Cardiac fibroblast (primary cell): ENCODE results near the gene TRAPPC2.

Experiments used
- DNase-seq, 2 donors: peaks; one replicate each; pipeline versions ENCODE4 v3.0.0 to v3.0.0-alpha.2; 2010; ENCODE audit warnings: low read depth in 2 of 2
- H3K4me3 ChIP-seq, 2 donors: replicated peaks in 1 of 2; 1 replicate in 1 of 2; 2 replicates in 1 of 2; pipeline ENCODE4 v1.5.1; 2011; ENCODE audit warnings: low read depth in 2 of 2, low read length in 2 of 2, mild to moderate bottlenecking in 2 of 2, moderate library complexity in 1 of 2
- CTCF ChIP-seq: IDR thresholded peaks from one replicate; pipeline ENCODE4 v1.5.1; 2011; ENCODE audit warnings: low read depth, mild to moderate bottlenecking, low read length, inconsistent platforms

Gene TRAPPC2

GRCh38 chrX:13719192-13719856 is 15.1 kb downstream of the TRAPPC2 start:
- no peak for TF ChIP-seq CTCF
- no peak overlapping the region for H3K4me3 ChIP-seq

DNA sequence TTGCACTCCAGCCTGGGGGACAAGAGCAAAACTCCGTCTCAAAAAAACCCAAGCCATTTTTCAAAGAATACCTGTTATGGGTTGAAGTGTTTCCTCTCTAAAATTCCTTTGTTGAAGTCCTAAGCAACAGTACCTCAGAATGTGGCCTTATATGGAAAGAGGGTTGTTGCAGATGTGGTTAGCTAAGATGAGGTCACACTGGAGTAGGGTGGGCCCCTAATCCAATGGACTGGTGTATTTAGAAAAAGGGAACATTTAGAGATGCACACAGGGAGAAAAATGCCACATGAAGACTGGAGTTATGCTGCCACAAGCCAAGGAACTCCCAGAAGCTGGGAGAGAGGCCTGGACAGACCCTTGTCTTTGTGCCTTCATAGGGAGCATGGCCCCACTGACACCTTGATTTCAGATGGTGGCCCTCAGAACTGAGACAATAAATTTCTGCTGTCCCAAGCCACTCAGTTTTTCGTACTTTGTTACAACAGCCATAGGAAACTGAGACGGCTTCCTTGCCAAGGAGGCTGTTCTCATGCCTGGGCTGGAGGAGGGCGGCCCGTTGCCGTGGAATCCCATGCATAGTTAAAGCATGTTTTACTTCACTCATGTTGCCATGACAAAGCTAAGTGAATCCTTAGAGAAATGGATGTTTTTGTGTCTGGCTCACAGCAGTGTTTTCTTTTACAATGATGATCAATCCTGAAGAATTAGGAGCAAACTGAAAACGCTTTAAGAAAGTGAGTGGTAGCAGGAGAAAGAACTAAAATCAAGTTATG is 16.5 kb downstream of the TRAPPC2 start:
- DNase-seq: peak; percentile 54 to 82
- TF ChIP-seq CTCF: no peak
- H3K4me3 ChIP-seq: no peak overlapping the region

More at GRCh38 chrX:13719192-13719856, 15.1 kb downstream of the TRAPPC2 start:
- DNase-seq: peak in 1 of 2 donors; percentile 34

DNA sequence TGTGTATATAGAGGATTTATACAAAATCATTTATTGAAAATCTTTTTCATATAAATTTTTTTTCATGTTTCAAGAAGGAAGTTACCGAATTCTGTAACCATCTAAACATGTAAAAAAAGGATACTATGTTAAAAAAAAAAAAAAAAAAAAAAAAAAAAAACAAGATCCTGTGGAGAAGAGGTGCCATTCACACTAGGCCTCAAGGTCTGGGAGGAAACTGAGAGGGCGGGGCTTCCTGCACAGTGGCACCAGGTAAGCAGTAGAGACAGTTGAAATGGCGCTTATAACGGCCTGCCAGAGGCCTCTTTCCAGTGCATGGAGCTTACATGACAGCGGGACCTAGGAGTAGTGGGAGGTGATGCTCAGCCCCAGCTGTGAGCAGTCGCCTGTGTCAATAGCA is 17.5 kb downstream of the TRAPPC2 start:
- TF ChIP-seq CTCF: no peak
- no peak overlapping the region for H3K4me3 ChIP-seq
- DNase-seq: no peak

DNA sequence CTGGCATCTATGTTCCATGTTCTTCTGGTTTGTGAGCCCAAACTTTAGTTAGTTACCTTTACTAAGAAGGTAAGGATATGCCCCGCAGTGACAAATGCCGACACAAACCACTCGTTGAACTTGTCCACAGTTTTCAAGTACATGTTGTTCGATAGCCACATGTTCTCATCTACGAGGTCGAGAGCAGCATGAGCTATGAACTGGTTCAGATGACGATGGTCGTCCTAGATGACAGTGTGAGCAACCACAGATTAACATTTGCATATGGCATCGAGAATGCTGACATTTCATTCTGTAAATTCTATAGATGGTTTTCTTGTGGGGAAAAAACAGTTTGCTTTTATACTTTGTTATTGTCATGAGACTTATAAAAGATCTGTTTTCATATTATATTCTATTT is 18.0 kb downstream of the TRAPPC2 start:
- DNase-seq: no peak

DNA sequence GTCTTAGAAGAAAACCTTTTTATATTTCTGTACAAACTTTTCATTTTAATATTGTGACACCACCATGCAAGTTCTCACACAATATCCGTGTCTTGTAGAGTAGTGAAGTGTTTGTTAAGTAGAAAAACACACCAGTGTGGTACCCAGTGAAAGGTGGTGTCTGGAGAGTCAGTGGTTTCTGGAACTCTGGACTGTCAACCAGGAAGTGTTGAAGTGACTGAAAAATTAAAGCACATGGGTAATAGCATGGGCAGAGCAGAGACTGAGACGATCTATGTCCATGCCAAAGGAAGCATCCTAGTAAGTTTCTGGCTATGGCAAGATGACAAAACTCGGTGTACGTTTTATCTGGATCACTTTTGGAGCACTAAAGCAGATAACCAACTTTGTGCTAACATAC is 23.3 kb downstream of the TRAPPC2 start:
- no peak for TF ChIP-seq CTCF
- no peak overlapping the region for H3K4me3 ChIP-seq
- DNase-seq: no peak

More for the DNA sequence above, 18.0 kb downstream of the TRAPPC2 start:
- TF ChIP-seq CTCF: no peak
- no peak overlapping the region for H3K4me3 ChIP-seq

GRCh38 chrX:13703589-13703988 is 30.8 kb downstream of the TRAPPC2 start:
- no peak for DNase-seq
- no peak overlapping the region for H3K4me3 ChIP-seq
- TF ChIP-seq CTCF: no peak
